Erythroblast (primary cell): ENCODE measurements around the gene COMP.

Experiments used
- GATA1 ChIP-seq: IDR thresholded peaks from 2 replicates; pipeline ENCODE4 v1.6.1; 2011; ENCODE audit warnings: low read depth, mild to moderate bottlenecking, control low read depth, low read length, moderate library complexity
- POLR2A ChIP-seq: IDR thresholded peaks from 2 replicates; pipeline ENCODE4 v1.6.1; 2011; ENCODE audit warnings: mild to moderate bottlenecking, low read length

DNA sequence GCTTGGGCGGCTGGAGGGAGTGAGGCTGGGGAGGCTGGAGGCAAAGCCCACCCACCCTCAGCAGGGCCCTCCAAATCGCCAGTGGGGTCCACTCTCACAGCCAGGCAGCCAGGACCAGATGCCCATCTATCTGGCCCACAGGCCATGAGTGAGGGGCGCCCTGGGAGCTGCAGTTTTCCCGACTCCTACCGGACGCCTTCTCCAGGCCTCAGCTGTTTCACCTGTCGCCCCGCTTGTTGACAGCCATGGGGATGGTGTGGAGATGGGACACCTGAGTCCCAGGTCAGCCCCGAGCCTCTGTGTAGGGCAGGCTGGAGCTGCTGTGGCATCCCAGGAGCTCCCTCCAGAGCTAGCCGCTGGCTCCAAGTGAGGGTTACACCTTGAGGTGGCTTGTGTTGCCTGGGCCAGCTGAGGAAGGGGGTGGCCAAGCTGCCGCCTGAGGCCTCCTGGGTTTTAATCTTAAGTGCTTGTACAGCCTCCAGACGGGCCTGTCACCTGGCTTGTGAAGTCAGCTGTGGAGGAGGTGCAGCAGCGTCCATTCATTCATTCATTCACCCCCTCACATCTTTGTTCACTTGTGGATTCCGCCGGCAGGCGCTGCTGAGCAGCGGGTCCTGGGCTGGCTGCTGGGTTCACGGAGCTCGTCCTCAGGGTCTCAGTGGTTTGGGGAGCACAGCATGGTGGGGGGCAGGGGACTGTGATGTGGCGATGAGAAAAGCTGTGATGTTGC lies 52.0 kb downstream of the COMP start:
- TF ChIP-seq POLR2A, result no peak
- no peak for TF ChIP-seq GATA1
